Calu3 (cell line): ENCODE measurements around the gene C11orf68. TPM values are rescaled to one million over a fixed set of nuclear protein-coding genes. Genes with fewer than 3 reads are reported as not detected.

ENCODE experiments used
- Bru-seq: library from RNA; stranded (reverse); fragments of 400-500 nt; gene quantifications from one replicate; lab custom pipeline; 2021; lab: Mats Ljungman, UMichigan
- BruChase-seq, 2 experiments: library from RNA; stranded (reverse); fragments of 400-500 nt; gene quantifications; one replicate each; lab custom pipeline; 2021; lab: Mats Ljungman, UMichigan
- BruUV-seq: library from RNA; stranded (reverse); fragments of 400-500 nt; replicated peaks from 2 replicates; lab custom pipeline; 2021; lab: Mats Ljungman, UMichigan
- CTCF ChIA-PET: fragments of 300-600 bp; sonication (Branson Sonifier 250); formaldehyde crosslinking; loops from one replicate; lab custom pipeline; 2022; ENCODE audit warnings: antibody characterized with exemption; lab: Charles Lee
- DNase-seq: peaks from one replicate; pipeline ENCODE4 v3.0.0; 2022
- H3K27ac Mint-ChIP-seq: one replicate; pipeline ENCODE4 v1.8.0; 2022; ENCODE audit warnings: mixed read lengths; ENCODE audit not compliant: unreplicated experiment
- H3K27me3 Mint-ChIP-seq: one replicate; pipeline ENCODE4 v1.8.0; 2022; ENCODE audit warnings: mixed read lengths; ENCODE audit not compliant: unreplicated experiment
- H3K36me3 Mint-ChIP-seq: one replicate; pipeline ENCODE4 v1.8.0; 2022; ENCODE audit warnings: mild to moderate bottlenecking, moderate library complexity, mixed read lengths; ENCODE audit not compliant: insufficient read depth, unreplicated experiment
- H3K4me1 Mint-ChIP-seq: one replicate; pipeline ENCODE4 v1.8.0; 2022; ENCODE audit warnings: mild to moderate bottlenecking, low read depth, mixed read lengths; ENCODE audit not compliant: unreplicated experiment
- H3K4me3 Mint-ChIP-seq: one replicate; pipeline ENCODE4 v1.8.0; 2022; ENCODE audit warnings: mild to moderate bottlenecking, low read depth, moderate library complexity, mixed read lengths; ENCODE audit not compliant: unreplicated experiment
- H3K9me3 Mint-ChIP-seq: one replicate; pipeline ENCODE4 v1.8.0; 2022; ENCODE audit warnings: low read depth, mixed read lengths; ENCODE audit not compliant: unreplicated experiment
- intact Hi-C: fragments of 100-400 bp; cut with micrococcal nuclease; formaldehyde crosslinking; loops from one replicate; pipeline ENCODE4 v1.10.0; 2022; ENCODE audit not compliant: unreplicated experiment
- long read RNA-seq: library from polyadenylated mRNA; stranded (forward); transcript quantifications from one replicate; pipeline ENCODE4 v2.0.0, GENCODE V29; 2022
- total RNA-seq: library from RNA; stranded (reverse); gene quantifications from 2 replicates; pipeline ENCODE4 v1.2.3, GENCODE V29; 2022
- TF ChIP-seq, protein P1 (sequence below): fragments of 200-600 bp; IDR thresholded peaks from one replicate; pipeline ENCODE4 v1.8.0; 2022; ENCODE audit warnings: antibody characterized with exemption; ENCODE audit not compliant: unreplicated experiment

Gene C11orf68
- 25.9 and 27.4 TPM in 2 replicates for total RNA-seq
- Bru-seq, nascent RNA, result percentile 67 among the genes with signal in this experiment
- BruChase-seq, experiment 1, labeled RNA remaining after a 6-hour chase, result percentile 68 among the genes with signal in this experiment
- percentile 82 among the genes with signal in this experiment for BruChase-seq, experiment 2, labeled RNA remaining after a 2-hour chase
- long read RNA-seq, transcript C11orf68-201 (2 exons, 1,619 nt), result minor isoform, 22 of 62 reads
- long read RNA-seq, transcript C11orf68-203 (1 exons, 1,528 nt), result minor isoform, 9 of 62 reads
- long read RNA-seq, transcript C11orf68-202 (2 exons, 1,559 nt), result major isoform, 31 of 62 reads
- long read RNA-seq, partial matches to known transcripts, result 0 of 62 reads
- long read RNA-seq, other reads (novel, unspliced or antisense), result 0 of 62 reads

DNA sequence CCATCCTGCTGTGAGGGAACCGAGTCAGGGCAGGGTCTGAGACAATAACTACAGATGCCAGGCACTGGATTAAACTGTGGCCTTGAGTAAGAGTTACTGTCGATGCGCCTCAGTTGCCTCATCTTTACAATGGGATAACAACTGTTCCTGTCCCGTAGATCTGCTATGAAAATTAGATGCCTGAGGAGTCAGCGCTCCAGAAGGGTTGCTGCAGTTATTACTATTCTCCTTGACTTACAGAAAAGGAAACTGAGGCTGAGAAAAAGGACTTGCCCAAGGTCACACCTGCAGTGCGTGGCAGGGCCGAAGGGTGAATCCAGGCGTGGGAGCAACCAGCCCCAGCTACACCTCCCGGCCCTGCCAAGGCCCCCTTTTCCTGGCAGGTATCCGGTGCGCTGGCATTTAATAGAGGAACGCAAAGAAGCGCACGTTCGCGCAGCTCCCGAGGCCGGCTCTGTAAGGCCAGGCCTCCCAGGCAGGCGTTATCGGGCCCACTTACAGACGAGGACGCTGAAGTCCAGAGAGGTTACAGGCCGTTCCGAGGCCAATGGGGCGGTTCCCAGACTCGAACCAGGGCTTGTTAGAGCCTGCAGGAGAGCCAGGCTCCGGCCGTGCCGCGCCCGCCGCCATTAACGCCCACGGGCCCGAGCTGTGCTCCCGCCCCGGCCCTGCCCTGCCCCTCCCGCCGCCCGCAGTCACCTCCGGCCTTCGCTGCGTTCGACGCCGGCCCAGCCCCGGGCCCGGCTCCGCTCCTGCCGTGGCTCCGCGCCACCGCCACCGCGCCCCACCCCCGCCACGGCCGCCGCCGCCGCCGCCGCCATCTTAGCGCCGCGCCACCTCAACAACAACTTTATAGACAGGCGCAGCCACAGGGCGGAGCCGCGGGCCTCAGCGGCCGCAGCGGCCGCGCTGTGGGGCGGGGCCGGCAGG lies at the start of gene C11orf68:
Gene C11orf68 (minus strand): TSS at position 852 of the 930 bp plus-strand sequence. CDS start 31 bp downstream, at position 821.
- no peaks in the 10 kb centered on the region for H3K9me3 Mint-ChIP-seq

DNA sequence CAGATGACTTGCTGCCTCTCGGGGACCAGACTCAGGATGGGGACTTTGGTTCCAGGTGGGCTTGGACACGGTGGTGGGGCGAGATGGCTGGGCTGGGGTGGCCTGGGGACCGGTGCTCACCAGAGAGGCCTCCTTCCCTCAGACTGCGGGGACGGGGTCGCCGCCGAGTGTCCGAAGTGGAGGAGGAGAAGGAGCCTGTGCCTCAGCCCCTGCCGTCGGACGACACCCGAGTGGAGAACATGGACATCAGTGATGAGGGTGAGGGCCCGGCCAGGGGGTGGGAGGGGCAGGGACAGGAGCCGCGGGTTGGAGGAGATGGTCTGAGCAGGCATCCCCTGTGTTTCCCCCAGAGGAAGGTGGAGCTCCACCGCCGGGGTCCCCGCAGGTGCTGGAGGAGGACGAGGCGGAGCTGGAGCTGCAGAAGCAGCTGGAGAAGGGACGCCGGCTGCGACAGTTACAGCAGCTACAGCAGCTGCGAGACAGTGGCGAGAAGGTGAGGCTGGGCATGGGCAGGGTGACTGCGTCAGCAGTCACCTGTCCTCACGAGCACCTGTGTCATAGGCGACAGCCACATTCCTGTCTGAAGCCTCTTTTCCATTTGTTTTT lies 48.6 kb upstream of the C11orf68 start:
- no peak overlapping the region for H3K4me3 Mint-ChIP-seq
- H3K27ac Mint-ChIP-seq, result no peak overlapping the region
- H3K4me1 Mint-ChIP-seq, result peaks cover 11% of the 10 kb centered on the region
- no peak for DNase-seq
- no peaks in the 10 kb centered on the region for H3K27me3 Mint-ChIP-seq
- intact Hi-C loops, result no loop called here
- CTCF ChIA-PET, result no interaction called here
- TF ChIP-seq, protein P1, sequence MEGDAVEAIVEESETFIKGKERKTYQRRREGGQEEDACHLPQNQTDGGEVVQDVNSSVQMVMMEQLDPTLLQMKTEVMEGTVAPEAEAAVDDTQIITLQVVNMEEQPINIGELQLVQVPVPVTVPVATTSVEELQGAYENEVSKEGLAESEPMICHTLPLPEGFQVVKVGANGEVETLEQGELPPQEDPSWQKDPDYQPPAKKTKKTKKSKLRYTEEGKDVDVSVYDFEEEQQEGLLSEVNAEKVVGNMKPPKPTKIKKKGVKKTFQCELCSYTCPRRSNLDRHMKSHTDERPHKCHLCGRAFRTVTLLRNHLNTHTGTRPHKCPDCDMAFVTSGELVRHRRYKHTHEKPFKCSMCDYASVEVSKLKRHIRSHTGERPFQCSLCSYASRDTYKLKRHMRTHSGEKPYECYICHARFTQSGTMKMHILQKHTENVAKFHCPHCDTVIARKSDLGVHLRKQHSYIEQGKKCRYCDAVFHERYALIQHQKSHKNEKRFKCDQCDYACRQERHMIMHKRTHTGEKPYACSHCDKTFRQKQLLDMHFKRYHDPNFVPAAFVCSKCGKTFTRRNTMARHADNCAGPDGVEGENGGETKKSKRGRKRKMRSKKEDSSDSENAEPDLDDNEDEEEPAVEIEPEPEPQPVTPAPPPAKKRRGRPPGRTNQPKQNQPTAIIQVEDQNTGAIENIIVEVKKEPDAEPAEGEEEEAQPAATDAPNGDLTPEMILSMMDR, result no peak
- H3K36me3 Mint-ChIP-seq, result peaks cover 48% of the 10 kb centered on the region
- no peaks in the 10 kb centered on the region for H3K9me3 Mint-ChIP-seq
- BruUV-seq, result no TSS peak

More for the DNA sequence above, at the start of gene C11orf68:
- H3K4me3 Mint-ChIP-seq, result peak within 1 kb of the TSS; percentile 94
- no peak for DNase-seq
- intact Hi-C loops, result no loop called here
- peak within 1 kb of the TSS; percentile 56 for H3K27ac Mint-ChIP-seq
- H3K4me1 Mint-ChIP-seq, result peaks cover 40% of the 10 kb centered on the region
- CTCF ChIA-PET, result interaction anchor here (0.5 kb wide), 1 partner anchor 9 kb away, joined by 3 read pairs; no protein-coding TSS in a partner anchor
- H3K36me3 Mint-ChIP-seq, result peaks cover 74% of the 10 kb centered on the region
- H3K27me3 Mint-ChIP-seq, result no peaks in the 10 kb centered on the region
- TF ChIP-seq, protein P1, result no peak
- BruUV-seq, result no TSS peak

DNA sequence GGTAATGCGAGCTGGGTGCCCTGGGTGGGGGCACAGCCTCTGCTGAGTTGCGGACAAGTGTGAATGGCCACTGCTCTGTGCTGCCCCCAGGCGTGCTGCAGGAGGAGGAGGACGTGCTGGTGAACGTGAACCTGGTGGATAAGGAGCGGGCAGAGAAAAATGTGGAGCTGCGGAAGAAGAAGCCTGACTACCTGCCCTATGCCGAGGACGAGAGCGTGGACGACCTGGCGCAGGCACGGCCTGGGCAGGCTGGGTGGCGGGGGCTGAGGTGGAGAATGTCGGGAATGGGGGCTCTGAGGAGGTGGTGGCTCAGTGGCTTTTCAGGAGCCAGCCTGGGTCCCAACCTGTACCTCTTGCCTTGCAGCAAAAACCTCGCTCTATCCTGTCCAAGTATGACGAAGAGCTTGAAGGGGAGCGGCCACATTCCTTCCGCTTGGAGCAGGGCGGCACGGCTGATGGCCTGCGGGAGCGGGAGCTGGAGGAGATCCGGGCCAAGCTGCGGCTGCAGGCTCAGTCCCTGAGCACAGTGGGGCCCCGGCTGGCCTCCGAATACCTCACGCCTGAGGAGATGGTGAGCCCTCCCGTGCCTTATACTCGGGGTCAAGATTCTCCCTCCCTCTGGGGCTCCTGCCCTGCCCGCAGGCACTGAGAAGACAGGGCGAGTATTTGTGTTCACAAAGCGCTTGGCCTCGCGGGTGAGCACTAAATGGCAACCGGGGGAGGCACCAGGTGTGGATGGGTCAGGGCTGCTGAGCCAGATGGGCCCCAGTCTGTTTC lies 47.3 kb upstream of the C11orf68 start:
- Mint-ChIP-seq H3K4me1 (peaks cover 17% of the 10 kb centered on the region), H3K27ac (no peak overlapping the region), H3K9me3 (no peaks in the 10 kb centered on the region), H3K4me3 (no peak overlapping the region), H3K27me3 (no peaks in the 10 kb centered on the region), H3K36me3 (peaks cover 55% of the 10 kb centered on the region)
- BruUV-seq, result no TSS peak
- TF ChIP-seq, protein P1, result no peak
- DNase-seq, result no peak
- intact Hi-C loops, result no loop called here
- CTCF ChIA-PET, result interaction anchor here (0.5 kb wide), 1 partner anchor 23 kb away, joined by 3 read pairs; no protein-coding TSS in a partner anchor
